IMR-90 (cell line): ENCODE data around the gene PPP1R16B. TPM values are rescaled to one million over a fixed set of nuclear protein-coding genes. Genes with fewer than 3 reads are reported as not detected.

ENCODE experiments used
- ATAC-seq: fragments of 200-7000 bp; cut with Tn5 transposase; 2 replicates; pipeline ENCODE4 v1.9.1; 2020; ENCODE audit warnings: low read depth, mild to moderate bottlenecking, moderate library complexity
- BruUV-seq: library from RNA; stranded (reverse); fragments of 400-500 nt; replicated peaks from 2 replicates; lab custom pipeline; 2021; lab: Mats Ljungman, UMichigan
- CTCF ChIA-PET: fragments of 300-600 bp; formaldehyde crosslinking; extraction: SDS; loops from one replicate; lab custom pipeline; 2021; ENCODE audit warnings: antibody characterized with exemption; lab: Yijun Ruan, JAX
- POLR2A ChIA-PET: fragments of 300-600 bp; sonication (Branson Sonifier 250); formaldehyde crosslinking; loops from one replicate; lab custom pipeline; 2022; ENCODE audit warnings: antibody characterized with exemption; ENCODE audit not compliant: unreplicated experiment; lab: Charles Lee
- DNase-seq: peaks from one replicate; pipeline ENCODE4 v3.0.0; 2013
- H2AFZ ChIP-seq: replicated peaks from 2 replicates; pipeline ENCODE3; 2013; ENCODE audit warnings: low read length, mild to moderate bottlenecking; ENCODE audit not compliant: poor library complexity
- H2AK5ac ChIP-seq: 2 replicates; pipeline ENCODE4 v1.6.1; 2013; ENCODE audit warnings: low read depth, low read length, inconsistent platforms
- H2AK9ac ChIP-seq: replicated peaks from 2 replicates; pipeline ENCODE3; 2013; ENCODE audit warnings: mild to moderate bottlenecking, low read depth, low read length, moderate library complexity; ENCODE audit not compliant: poor library complexity
- H2BK120ac ChIP-seq: 2 replicates; pipeline ENCODE4 v1.6.1; 2013; ENCODE audit warnings: low read depth, low read length, inconsistent platforms
- H2BK15ac ChIP-seq: 3 replicates; pipeline ENCODE4 v1.6.1; 2013; ENCODE audit warnings: low read depth, low read length, inconsistent platforms
- H2BK20ac ChIP-seq: 2 replicates; pipeline ENCODE4 v1.6.1; 2013; ENCODE audit warnings: low read depth, mild to moderate bottlenecking, inconsistent platforms, low read length, moderate library complexity
- H2BK5ac ChIP-seq: 2 replicates; pipeline ENCODE4 v1.6.1; 2013; ENCODE audit warnings: mild to moderate bottlenecking, low read depth, low read length, inconsistent platforms; ENCODE audit not compliant: poor library complexity, severe bottlenecking
- H3K14ac ChIP-seq: replicated peaks from 2 replicates; pipeline ENCODE4 v1.6.1; 2013; ENCODE audit warnings: low read depth, low read length, inconsistent platforms
- H3K18ac ChIP-seq: 2 replicates; pipeline ENCODE4 v1.6.1; 2013; ENCODE audit warnings: low read depth, low read length, control low read depth
- H3K23ac ChIP-seq: 2 replicates; pipeline ENCODE4 v1.6.1; 2013; ENCODE audit warnings: low read depth, low read length, inconsistent platforms
- H3K27ac ChIP-seq: 2 replicates; pipeline ENCODE4 v1.5.1; 2013; ENCODE audit warnings: mild to moderate bottlenecking, control low read depth, low read length; ENCODE audit not compliant: insufficient read depth
- H3K27me3 ChIP-seq: 2 replicates; pipeline ENCODE4 v1.6.1; 2013; ENCODE audit warnings: low read length; ENCODE audit not compliant: control insufficient read depth, insufficient read depth
- H3K36me3 ChIP-seq: 2 replicates; pipeline ENCODE4 v1.6.1; 2013; ENCODE audit warnings: low read length, mixed read lengths; ENCODE audit not compliant: control insufficient read depth, insufficient read depth
- H3K4ac ChIP-seq: 2 replicates; pipeline ENCODE4 v1.6.1; 2013; ENCODE audit warnings: low read depth, low read length, inconsistent platforms
- H3K4me1 ChIP-seq: 2 replicates; pipeline ENCODE4 v1.6.1; 2013; ENCODE audit warnings: low read length, mixed read lengths; ENCODE audit not compliant: control insufficient read depth, insufficient read depth
- H3K4me2 ChIP-seq: 2 replicates; pipeline ENCODE4 v1.6.1; 2013; ENCODE audit warnings: low read depth, mild to moderate bottlenecking, control low read depth, low read length, moderate library complexity
- H3K4me3 ChIP-seq: 2 replicates; pipeline ENCODE4 v1.5.1; 2013; ENCODE audit warnings: low read depth, mild to moderate bottlenecking, control low read depth, low read length, moderate library complexity; ENCODE audit not compliant: insufficient read depth
- H3K56ac ChIP-seq: 2 replicates; pipeline ENCODE4 v1.6.1; 2013; ENCODE audit warnings: low read length, inconsistent platforms; ENCODE audit not compliant: insufficient read depth; ENCODE audit errors: extremely low read depth
- H3K79me1 ChIP-seq, 2 experiments: 2 replicates each; pipeline ENCODE4 v1.6.1; 2013; ENCODE audit warnings: low read length in 2 of 2, inconsistent platforms in 1 of 2, low read depth in 1 of 2
- H3K9ac ChIP-seq: 2 replicates; pipeline ENCODE4 v1.6.1; 2013; ENCODE audit warnings: low read depth, low read length, control low read depth
- H3K9me1 ChIP-seq: 2 replicates; pipeline ENCODE4 v1.6.1; 2013; ENCODE audit warnings: low read length, inconsistent platforms; ENCODE audit not compliant: insufficient read depth
- H3K9me3 ChIP-seq: 2 replicates; pipeline ENCODE4 v1.6.1; 2013; ENCODE audit warnings: low read length; ENCODE audit not compliant: control insufficient read depth, insufficient read depth
- H4K20me1 ChIP-seq: 2 replicates; pipeline ENCODE4 v1.6.1; 2013; ENCODE audit warnings: low read length, inconsistent platforms; ENCODE audit not compliant: insufficient read depth
- H4K5ac ChIP-seq: 2 replicates; pipeline ENCODE4 v1.6.1; 2013; ENCODE audit warnings: mild to moderate bottlenecking, low read depth, low read length, control low read depth
- H4K8ac ChIP-seq, 2 experiments: 2 replicates each; pipeline ENCODE4 v1.6.1; 2013; ENCODE audit warnings: low read depth in 2 of 2, low read length in 2 of 2, control low read depth in 1 of 2, inconsistent platforms in 1 of 2
- H4K91ac ChIP-seq: 2 replicates; pipeline ENCODE4 v1.6.1; 2013; ENCODE audit warnings: low read depth, low read length, inconsistent platforms; ENCODE audit not compliant: insufficient read depth
- BHLHE40 ChIP-seq: fragments of 150-350 bp; IDR thresholded peaks from 2 replicates; pipeline ENCODE4 v1.6.1; 2016; ENCODE audit warnings: mild to moderate bottlenecking, low read depth, low read length
- CEBPB ChIP-seq: IDR thresholded peaks from 2 replicates; pipeline ENCODE4 v1.6.1; 2012; ENCODE audit warnings: low read depth, low read length, improper control_type of control experiment
- CHD1 ChIP-seq: IDR thresholded peaks from 2 replicates; pipeline ENCODE4 v1.6.1; 2012; ENCODE audit warnings: low read depth, low read length, improper control_type of control experiment
- FOS ChIP-seq: fragments of 150-350 bp; IDR thresholded peaks from 2 replicates; pipeline ENCODE4 v1.6.1; 2016; ENCODE audit warnings: low read depth, low read length
- MAZ ChIP-seq: IDR thresholded peaks from 2 replicates; pipeline ENCODE4 v1.6.1; 2012; ENCODE audit warnings: low read depth, mild to moderate bottlenecking, low read length, improper control_type of control experiment, moderate library complexity, borderline replicate concordance
- MXI1 ChIP-seq: IDR thresholded peaks from 2 replicates; pipeline ENCODE4 v1.6.1; 2012; ENCODE audit warnings: low read depth, mild to moderate bottlenecking, low read length, moderate library complexity, borderline replicate concordance
- NFE2L2 ChIP-seq: fragments of 150-350 bp; IDR thresholded peaks from 2 replicates; pipeline ENCODE4 v1.6.1; 2016; ENCODE audit warnings: low read depth, mild to moderate bottlenecking, low read length
- POLR2A ChIP-seq: IDR thresholded peaks from 2 replicates; pipeline ENCODE4 v1.6.1; 2012; ENCODE audit warnings: mild to moderate bottlenecking, low read depth, low read length
- RAD21 ChIP-seq: IDR thresholded peaks from 2 replicates; pipeline ENCODE4 v1.6.1; 2012; ENCODE audit warnings: low read length, improper control_type of control experiment
- RCOR1 ChIP-seq: IDR thresholded peaks from 2 replicates; pipeline ENCODE4 v1.6.1; 2012; ENCODE audit warnings: mild to moderate bottlenecking, low read length, improper control_type of control experiment; ENCODE audit not compliant: insufficient replicate concordance
- RFX5 ChIP-seq: IDR thresholded peaks from 2 replicates; pipeline ENCODE4 v1.8.0; 2012; ENCODE audit warnings: low read depth, mild to moderate bottlenecking, low read length, moderate library complexity
- SMC3 ChIP-seq: fragments of 150-350 bp; IDR thresholded peaks from 2 replicates; pipeline ENCODE4 v1.6.1; 2016; ENCODE audit warnings: low read depth, mild to moderate bottlenecking, antibody characterized with exemption, low read length, moderate library complexity
- USF2 ChIP-seq: fragments of 150-350 bp; IDR thresholded peaks from 2 replicates; pipeline ENCODE4 v1.6.1; 2017; ENCODE audit warnings: mild to moderate bottlenecking, antibody characterized with exemption, low read length, low read depth
- WGBS, 2 experiments: methylation state at CpG; one replicate each; pipeline versions ENCODE4 v1.1.5 to v1.1.7; 2013; ENCODE audit warnings: missing lambda C conversion rate in 2 of 2; ENCODE audit not compliant: insufficient read length in 1 of 2; ENCODE audit errors: extremely low coverage in 2 of 2; 5-methylcytosine and 5-hydroxymethylcytosine counted together
- dilution Hi-C: fragments of 300-500 bp; cut with HindIII; formaldehyde crosslinking; loops from one replicate; pipeline ENCODE4 v1.14.3; 2018; ENCODE audit warnings: low sequenced_read_pairs; ENCODE audit not compliant: unreplicated experiment
- in situ Hi-C: fragments of 300-500 bp; cut with MboI; formaldehyde crosslinking; loops from 3 replicates; pipeline ENCODE4 v1.14.3; 2019; ENCODE audit warnings: low sequenced_read_pairs, inconsistent platforms, mixed read lengths
- intact Hi-C: fragments of 100-400 bp; cut with micrococcal nuclease; formaldehyde crosslinking; loops from 2 replicates; pipeline ENCODE4 v1.10.0; 2022
- polyA plus RNA-seq, 3 experiments: library from polyadenylated mRNA; depleted of rRNA; stranded (reverse); fragments of >200 nt; gene quantifications; 2 replicates each; pipeline ENCODE4 v1.2.3, GENCODE V29; 2012; ENCODE audit warnings: low replicate concordance in 1 of 3
- total RNA-seq: library from RNA; depleted of rRNA; stranded (reverse); fragments of >200 nt; gene quantifications from 2 replicates; pipeline ENCODE4 v1.2.3, GENCODE V29; 2012
- TF ChIP-seq, protein P1 (sequence below): conservative IDR thresholded peaks from 2 replicates; pipeline ENCODE4 v1.5.1; 2012; ENCODE audit warnings: mild to moderate bottlenecking, low read depth, low read length, improper control_type of control experiment
- TF ChIP-seq, protein P2 (sequence below): fragments of 150-350 bp; IDR thresholded peaks from 2 replicates; pipeline ENCODE4 v1.6.1; 2016; ENCODE audit warnings: low read depth, mild to moderate bottlenecking, low read length, moderate library complexity, borderline replicate concordance

The PPP1R16B gene
- total and polyA plus RNA-seq, 2 of the 4 experiments (the other 2 are of a cell fraction): not detected

DNA sequence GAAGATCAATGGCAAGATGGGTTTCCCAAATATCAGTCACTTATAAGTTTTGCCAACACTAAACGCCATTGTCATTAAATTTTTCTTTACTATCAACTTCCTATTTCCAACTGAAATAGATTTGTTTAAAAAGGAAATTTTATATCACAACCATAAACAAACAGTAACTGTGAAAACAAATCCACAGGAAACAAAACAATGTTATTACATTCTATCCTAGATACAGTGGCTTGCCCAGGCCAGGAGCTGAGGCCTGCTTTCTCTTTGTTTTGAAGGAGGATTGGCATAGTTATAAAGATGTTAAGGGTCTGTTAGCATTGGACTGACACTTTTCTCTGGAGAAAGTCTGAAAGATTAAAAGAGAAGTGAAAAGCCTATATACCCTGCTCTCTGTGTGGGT lies 24.9 kb downstream of the PPP1R16B start:
- Histone ChIP-seq H2BK5ac (no peak overlapping the region), H2BK20ac (no peak overlapping the region), H3K9ac (no peak overlapping the region), H3K23ac (no peak overlapping the region), H3K4me2 (no peak overlapping the region), H4K91ac (no peak overlapping the region), H3K14ac (no peak overlapping the region), H3K4me1 (no peaks in the 10 kb centered on the region), H2BK15ac (no peak overlapping the region), H3K18ac (no peak overlapping the region), H2AK9ac (no peak overlapping the region), H3K4me3 (no peak overlapping the region), H2AFZ (no peak overlapping the region), H2BK120ac (no peak overlapping the region), H3K27ac (no peak overlapping the region), H2AK5ac (no peak overlapping the region), H3K36me3 (no peaks in the 10 kb centered on the region), H3K4ac (no peak overlapping the region), H4K5ac (no peak overlapping the region), H3K9me3 (no peaks in the 10 kb centered on the region), H3K9me1 (no peaks in the 10 kb centered on the region), H3K79me1 (no peaks in the 10 kb centered on the region), H4K8ac (no peak overlapping the region), H3K56ac (no peak overlapping the region), H3K27me3 (peaks cover 12% of the 10 kb centered on the region), H4K20me1 (no peaks in the 10 kb centered on the region)
- TF ChIP-seq MAZ: no peak
- no peak for TF ChIP-seq POLR2A
- no peak for TF ChIP-seq NFE2L2
- TF ChIP-seq, protein P1, sequence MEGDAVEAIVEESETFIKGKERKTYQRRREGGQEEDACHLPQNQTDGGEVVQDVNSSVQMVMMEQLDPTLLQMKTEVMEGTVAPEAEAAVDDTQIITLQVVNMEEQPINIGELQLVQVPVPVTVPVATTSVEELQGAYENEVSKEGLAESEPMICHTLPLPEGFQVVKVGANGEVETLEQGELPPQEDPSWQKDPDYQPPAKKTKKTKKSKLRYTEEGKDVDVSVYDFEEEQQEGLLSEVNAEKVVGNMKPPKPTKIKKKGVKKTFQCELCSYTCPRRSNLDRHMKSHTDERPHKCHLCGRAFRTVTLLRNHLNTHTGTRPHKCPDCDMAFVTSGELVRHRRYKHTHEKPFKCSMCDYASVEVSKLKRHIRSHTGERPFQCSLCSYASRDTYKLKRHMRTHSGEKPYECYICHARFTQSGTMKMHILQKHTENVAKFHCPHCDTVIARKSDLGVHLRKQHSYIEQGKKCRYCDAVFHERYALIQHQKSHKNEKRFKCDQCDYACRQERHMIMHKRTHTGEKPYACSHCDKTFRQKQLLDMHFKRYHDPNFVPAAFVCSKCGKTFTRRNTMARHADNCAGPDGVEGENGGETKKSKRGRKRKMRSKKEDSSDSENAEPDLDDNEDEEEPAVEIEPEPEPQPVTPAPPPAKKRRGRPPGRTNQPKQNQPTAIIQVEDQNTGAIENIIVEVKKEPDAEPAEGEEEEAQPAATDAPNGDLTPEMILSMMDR: no peak
- TF ChIP-seq, protein P2, sequence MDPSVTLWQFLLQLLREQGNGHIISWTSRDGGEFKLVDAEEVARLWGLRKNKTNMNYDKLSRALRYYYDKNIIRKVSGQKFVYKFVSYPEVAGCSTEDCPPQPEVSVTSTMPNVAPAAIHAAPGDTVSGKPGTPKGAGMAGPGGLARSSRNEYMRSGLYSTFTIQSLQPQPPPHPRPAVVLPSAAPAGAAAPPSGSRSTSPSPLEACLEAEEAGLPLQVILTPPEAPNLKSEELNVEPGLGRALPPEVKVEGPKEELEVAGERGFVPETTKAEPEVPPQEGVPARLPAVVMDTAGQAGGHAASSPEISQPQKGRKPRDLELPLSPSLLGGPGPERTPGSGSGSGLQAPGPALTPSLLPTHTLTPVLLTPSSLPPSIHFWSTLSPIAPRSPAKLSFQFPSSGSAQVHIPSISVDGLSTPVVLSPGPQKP: no peak
- TF ChIP-seq FOS: no peak
- TF ChIP-seq RCOR1: no peak
- no peak for TF ChIP-seq BHLHE40
- TF ChIP-seq USF2: no peak
- TF ChIP-seq CHD1: no peak
- TF ChIP-seq CEBPB: no peak
- TF ChIP-seq RAD21: no peak
- no peak for TF ChIP-seq RFX5
- TF ChIP-seq SMC3: no peak
- TF ChIP-seq MXI1: no peak
- no peak for DNase-seq
- ChIA-PET POLR2A (no interaction called here), CTCF (no interaction called here)
- in situ Hi-C loops: loop anchor here (25.0 kb wide), 1 partner anchor 93 kb away; the partner anchor contains the start of gene ACTR5
- intact Hi-C loops: no loop called here
- dilution Hi-C loops: no loop called here
- BruUV-seq: no TSS peak
- WGBS, 2 experiments: 100% methylated on average over 1 of the region's 1 CpG; no CpG with 5 or more reads in 1 of the 2 experiments
- ATAC-seq: no peak
